ENCODE measurements around the gene RAI1. TPM values are rescaled to one million over a fixed set of nuclear protein-coding genes. Genes with fewer than 3 reads are reported as not detected.

RAI1 gene
- total and polyA plus RNA-seq, 2 of the 13 experiments (the other 11 are each of a cell fraction or from before 2014, with no cell fraction given) = 3.4 to 5.2 TPM

DNA sequence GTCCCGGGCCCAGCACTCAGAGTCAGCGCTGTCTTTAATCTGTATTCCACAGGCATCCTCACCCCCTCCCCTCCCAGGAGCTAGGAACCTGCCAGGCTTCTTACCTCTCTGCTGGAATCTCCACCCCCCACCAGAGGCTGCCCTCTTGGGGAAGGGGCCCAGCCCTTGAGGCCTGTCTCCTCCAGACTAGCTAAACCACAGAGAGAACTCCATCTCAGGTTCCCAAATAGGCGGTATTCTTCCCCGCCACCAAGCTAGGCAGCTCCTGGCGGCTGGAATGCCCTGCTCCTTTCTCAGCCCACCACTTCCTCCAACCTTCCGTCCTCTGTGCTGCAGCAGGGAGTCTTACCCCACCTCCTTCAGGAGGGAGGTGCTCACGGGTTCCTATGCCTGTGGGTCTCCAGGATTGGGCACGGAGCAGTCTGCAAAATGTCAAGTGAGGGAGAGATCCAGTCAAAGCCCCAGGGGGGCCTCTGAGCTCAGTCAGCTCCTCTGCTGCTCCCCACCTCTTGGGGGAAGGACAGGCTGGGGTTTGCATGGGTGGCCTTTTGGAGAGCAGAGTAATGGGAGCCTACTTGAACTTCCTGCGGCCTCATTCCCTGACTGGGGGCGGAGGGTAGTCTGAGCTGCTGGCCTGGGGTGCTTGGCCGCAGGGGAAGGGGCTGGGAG lies 99.8 kb downstream of the RAI1 start:
- in situ Hi-C loops (cut with HindIII; ENCODE audit: extremely low pct_ligation_motif_present, low pct_unique_long_range_greater_than_20kb) (no loop called here), intact Hi-C loops (cut with micrococcal nuclease; ENCODE audit: unreplicated experiment) (no loop called here)
- POLR2A ChIA-PET = no interaction called here
- Histone ChIP-seq H3K27ac (ENCODE audit: extremely low read length, insufficient read depth, low read length) (no peak overlapping the region), H2AFZ (ENCODE audit: low read length) (no peak overlapping the region), H4K20me1 (ENCODE audit: insufficient read depth, low read length) (peaks cover 41% of the 10 kb centered on the region), H3K9ac (ENCODE audit: insufficient read depth, low read depth, low read length) (no peak overlapping the region), H3K27me3 (ENCODE audit: control insufficient read depth in 1 of 2, insufficient read depth in 2 of 2, low read length in 2 of 2) (no peaks in the 10 kb centered on the region), H3K4me3 (replicated peaks in 1 of 3; ENCODE audit: insufficient read depth in 1 of 3, low read depth in 2 of 3, low read length in 3 of 3) (peak overlapping the region; percentile 60 to 74 (median 64); a peak in 3 of 6 replicates), H3K36me3 (replicated peaks in 1 of 2; ENCODE audit: control insufficient read depth in 1 of 2, insufficient read depth in 2 of 2, low read length in 2 of 2) (no peaks in the 10 kb centered on the region), H3K9me3 (ENCODE audit: low read length) (no peaks in the 10 kb centered on the region), H3K79me2 (ENCODE audit: insufficient read depth, low read length) (peaks cover 3% of the 10 kb centered on the region), H3K4me2 (ENCODE audit: low read depth, low read length) (peak overlapping the region; percentile 79), H3K4me1 (ENCODE audit: insufficient read depth, low read length) (peaks cover 70% of the 10 kb centered on the region)
- ATAC-seq = peak; percentile 1; the same call in 1 of the 3 replicates
- no peak for DNase-seq (ENCODE audit: low spot score)
- no peak for FAIRE-seq
- CTCF ChIA-PET (ENCODE audit: low intra/inter-chr PET ratio, low total read pairs) = no interaction called here
- 79% methylated on average over 7 of the region's 11 CpGs for WGBS (ENCODE audit: low lambda C conversion rate)
- BruUV-seq (replicated peaks) = no TSS peak
- TF ChIP-seq, protein P1, sequence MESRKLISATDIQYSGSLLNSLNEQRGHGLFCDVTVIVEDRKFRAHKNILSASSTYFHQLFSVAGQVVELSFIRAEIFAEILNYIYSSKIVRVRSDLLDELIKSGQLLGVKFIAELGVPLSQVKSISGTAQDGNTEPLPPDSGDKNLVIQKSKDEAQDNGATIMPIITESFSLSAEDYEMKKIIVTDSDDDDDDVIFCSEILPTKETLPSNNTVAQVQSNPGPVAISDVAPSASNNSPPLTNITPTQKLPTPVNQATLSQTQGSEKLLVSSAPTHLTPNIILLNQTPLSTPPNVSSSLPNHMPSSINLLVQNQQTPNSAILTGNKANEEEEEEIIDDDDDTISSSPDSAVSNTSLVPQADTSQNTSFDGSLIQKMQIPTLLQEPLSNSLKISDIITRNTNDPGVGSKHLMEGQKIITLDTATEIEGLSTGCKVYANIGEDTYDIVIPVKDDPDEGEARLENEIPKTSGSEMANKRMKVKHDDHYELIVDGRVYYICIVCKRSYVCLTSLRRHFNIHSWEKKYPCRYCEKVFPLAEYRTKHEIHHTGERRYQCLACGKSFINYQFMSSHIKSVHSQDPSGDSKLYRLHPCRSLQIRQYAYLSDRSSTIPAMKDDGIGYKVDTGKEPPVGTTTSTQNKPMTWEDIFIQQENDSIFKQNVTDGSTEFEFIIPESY (CRISPR knock-in tag; IDR thresholded peaks at IDR 0.05) = peak; percentile 96
- TF ChIP-seq, protein P2, sequence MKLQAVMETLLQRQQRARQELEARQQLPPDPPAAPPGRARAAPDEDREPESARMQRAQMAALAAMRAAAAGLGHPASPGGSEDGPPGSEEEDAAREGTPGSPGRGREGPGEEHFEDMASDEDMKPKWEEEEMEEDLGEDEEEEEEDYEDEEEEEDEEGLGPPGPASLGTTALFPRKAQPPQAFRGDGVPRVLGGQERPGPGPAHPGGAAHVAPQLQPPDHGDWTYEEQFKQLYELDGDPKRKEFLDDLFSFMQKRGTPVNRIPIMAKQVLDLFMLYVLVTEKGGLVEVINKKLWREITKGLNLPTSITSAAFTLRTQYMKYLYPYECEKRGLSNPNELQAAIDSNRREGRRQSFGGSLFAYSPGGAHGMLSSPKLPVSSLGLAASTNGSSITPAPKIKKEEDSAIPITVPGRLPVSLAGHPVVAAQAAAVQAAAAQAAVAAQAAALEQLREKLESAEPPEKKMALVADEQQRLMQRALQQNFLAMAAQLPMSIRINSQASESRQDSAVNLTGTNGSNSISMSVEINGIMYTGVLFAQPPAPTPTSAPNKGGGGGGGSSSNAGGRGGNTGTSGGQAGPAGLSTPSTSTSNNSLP (IDR thresholded peaks at IDR 0.05; ENCODE audit: low read depth, low read length) = no peak
- no peak for TF ChIP-seq MXD3 (CRISPR knock-in tag; IDR thresholded peaks at IDR 0.05)
- no peak for TF ChIP-seq NR2F6 (IDR thresholded peaks at IDR 0.05)
- no peak for TF ChIP-seq NR2F6 (CRISPR knock-in tag; IDR thresholded peaks at IDR 0.05)
- TF ChIP-seq, protein P3, sequence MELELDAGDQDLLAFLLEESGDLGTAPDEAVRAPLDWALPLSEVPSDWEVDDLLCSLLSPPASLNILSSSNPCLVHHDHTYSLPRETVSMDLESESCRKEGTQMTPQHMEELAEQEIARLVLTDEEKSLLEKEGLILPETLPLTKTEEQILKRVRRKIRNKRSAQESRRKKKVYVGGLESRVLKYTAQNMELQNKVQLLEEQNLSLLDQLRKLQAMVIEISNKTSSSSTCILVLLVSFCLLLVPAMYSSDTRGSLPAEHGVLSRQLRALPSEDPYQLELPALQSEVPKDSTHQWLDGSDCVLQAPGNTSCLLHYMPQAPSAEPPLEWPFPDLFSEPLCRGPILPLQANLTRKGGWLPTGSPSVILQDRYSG (CRISPR knock-in tag; IDR thresholded peaks at IDR 0.05) = no peak
- no peak for TF ChIP-seq ZNF232 (CRISPR knock-in tag; IDR thresholded peaks at IDR 0.05; ENCODE audit: borderline replicate concordance)

All from HepG2 (cell line).